Activated naive CD4-positive, alpha-beta T cell treated with anti-CD3 and anti-CD28 coated beads, Interleukin-2, amount 10 ng/mL, durations not matched to agents 7 days and 5 days (primary cell): ENCODE measurements around the gene IL1RN.

Experiments
- CTCF ChIA-PET: fragments of 350-600 bp; sonication (Branson Sonifier 250); formaldehyde crosslinking; loops from one replicate; lab custom pipeline; 2021; ENCODE audit warnings: antibody characterized with exemption; lab: Charles Lee
- DNase-seq: peaks from one replicate; pipeline ENCODE4 v3.0.0-alpha.2; 2020
- H3K27ac Mint-ChIP-seq: one replicate; pipeline ENCODE4 v1.8.0; 2021; ENCODE audit warnings: mild to moderate bottlenecking, moderate library complexity, mixed read lengths
- H3K27me3 Mint-ChIP-seq: one replicate; pipeline ENCODE4 v1.8.0; 2021; ENCODE audit warnings: mild to moderate bottlenecking, mixed read lengths
- H3K36me3 Mint-ChIP-seq: one replicate; pipeline ENCODE4 v1.8.0; 2021; ENCODE audit warnings: mixed read lengths
- H3K4me1 Mint-ChIP-seq: one replicate; pipeline ENCODE4 v1.8.0; 2021; ENCODE audit warnings: mixed read lengths
- H3K4me3 Mint-ChIP-seq: one replicate; pipeline ENCODE4 v1.8.0; 2021; ENCODE audit warnings: mild to moderate bottlenecking, moderate library complexity, mixed read lengths
- H3K9me3 Mint-ChIP-seq: one replicate; pipeline ENCODE4 v1.8.0; 2021; ENCODE audit warnings: mixed read lengths

Gene IL1RN

GRCh38 chr2:113138428-113139322, 11.3 kb downstream of the IL1RN start:
- peaks cover 7% of the 10 kb centered on the region for H3K27me3 Mint-ChIP-seq

DNA sequence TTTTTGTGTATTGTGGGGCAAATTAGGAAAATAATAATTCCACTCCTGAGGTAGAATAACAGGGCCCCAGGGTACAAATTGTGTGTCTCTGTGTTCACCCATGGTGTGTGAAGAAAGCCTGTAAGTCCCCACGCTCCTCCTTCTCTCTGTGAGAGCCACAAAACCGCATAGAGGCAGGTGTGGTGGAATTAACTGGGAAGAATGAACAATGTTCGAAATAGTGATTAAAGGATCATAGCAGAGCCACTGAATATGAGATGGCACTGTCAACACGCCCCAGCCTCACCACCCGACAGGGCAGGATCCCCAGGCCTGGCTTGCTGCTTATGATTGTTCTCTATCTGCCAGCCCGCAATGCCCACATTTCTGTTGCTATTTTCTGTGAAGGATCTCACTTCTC, 14.1 kb downstream of the IL1RN start:
- DNase-seq, result no peak
- H3K4me1 Mint-ChIP-seq, result peaks cover 22% of the 10 kb centered on the region
- no peak overlapping the region for H3K27ac Mint-ChIP-seq
- CTCF ChIA-PET, result interaction anchor here (2.2 to 11.7 kb wide), 3 partner anchors 36 to 61 kb away, joined by 11 to 226 read pairs (median 220); partner anchors contain the start of gene PSD4
- H3K4me3 Mint-ChIP-seq, result no peak overlapping the region
- H3K27me3 Mint-ChIP-seq, result peaks cover 16% of the 10 kb centered on the region
- H3K36me3 Mint-ChIP-seq, result no peaks in the 10 kb centered on the region
- peaks cover 4% of the 10 kb centered on the region for H3K9me3 Mint-ChIP-seq

More at GRCh38 chr2:113138428-113139322, 11.3 kb downstream of the IL1RN start:
- Mint-ChIP-seq H3K4me3 (no peak overlapping the region), H3K4me1 (peaks cover 28% of the 10 kb centered on the region), H3K36me3 (no peaks in the 10 kb centered on the region), H3K9me3 (no peaks in the 10 kb centered on the region), H3K27ac (peak overlapping the region; percentile 42)
- peak; percentile 61 for DNase-seq
- CTCF ChIA-PET, result interaction anchor here (0.7 to 11.7 kb wide), 29 partner anchors 9 to 251 kb away, joined by 3 to 226 read pairs (median 4); partner anchors contain the start of genes IL1RN and PSD4

DNA sequence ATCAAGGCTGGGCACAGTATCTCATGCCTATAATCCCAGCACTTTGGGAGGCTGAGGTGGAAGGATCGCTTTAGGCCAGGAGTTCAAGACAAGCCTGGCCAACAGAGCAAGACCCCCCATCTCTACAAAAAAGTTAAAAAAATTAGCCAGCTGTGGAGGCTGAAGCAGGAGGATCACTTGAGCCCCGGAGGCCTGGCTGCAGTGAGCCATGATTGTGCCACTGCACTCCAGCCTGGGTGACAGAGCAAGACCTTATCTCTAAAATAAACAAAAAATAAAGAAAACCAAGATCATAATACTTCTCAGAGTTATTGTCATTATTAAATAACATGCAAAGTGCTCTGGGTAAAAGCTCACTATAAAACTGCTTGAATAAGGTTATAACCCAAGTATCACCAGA, 14.9 kb downstream of the IL1RN start:
- no peak overlapping the region for H3K27ac Mint-ChIP-seq
- no peak overlapping the region for H3K4me3 Mint-ChIP-seq

GRCh38 chr2:113144259-113144658, 16.9 kb downstream of the IL1RN start:
- Mint-ChIP-seq H3K36me3 (no peaks in the 10 kb centered on the region), H3K27ac (no peak overlapping the region), H3K27me3 (peaks cover 21% of the 10 kb centered on the region), H3K4me3 (no peak overlapping the region), H3K4me1 (peaks cover 7% of the 10 kb centered on the region), H3K9me3 (peaks cover 4% of the 10 kb centered on the region)
- CTCF ChIA-PET, result interaction anchor here (1.0 kb wide), 1 partner anchor 8 kb away, joined by 3 read pairs; no protein-coding TSS in a partner anchor
- DNase-seq, result no peak

More for the DNA sequence above, 14.9 kb downstream of the IL1RN start:
- DNase-seq, result no peak
- Mint-ChIP-seq H3K4me1 (peaks cover 18% of the 10 kb centered on the region), H3K27me3 (peaks cover 16% of the 10 kb centered on the region), H3K36me3 (no peaks in the 10 kb centered on the region), H3K9me3 (peaks cover 4% of the 10 kb centered on the region)
- CTCF ChIA-PET, result interaction anchor here (1.3 to 11.7 kb wide), 4 partner anchors 14 to 62 kb away, joined by 4 to 226 read pairs (median 116); partner anchors contain the start of gene PSD4

GRCh38 chr2:113148606-113149552, 21.5 kb downstream of the IL1RN start:
- DNase-seq, result no peak
- peaks cover 4% of the 10 kb centered on the region for H3K9me3 Mint-ChIP-seq
- no peak overlapping the region for H3K27ac Mint-ChIP-seq
- H3K4me3 Mint-ChIP-seq, result no peak overlapping the region
- peaks cover 3% of the 10 kb centered on the region for H3K4me1 Mint-ChIP-seq
- CTCF ChIA-PET, result interaction anchor here (0.7 to 1.6 kb wide), 5 partner anchors 8 to 31 kb away, joined by 3 to 6 read pairs (median 4); no protein-coding TSS in a partner anchor
- peaks cover 29% of the 10 kb centered on the region for H3K27me3 Mint-ChIP-seq
- H3K36me3 Mint-ChIP-seq, result no peaks in the 10 kb centered on the region

DNA sequence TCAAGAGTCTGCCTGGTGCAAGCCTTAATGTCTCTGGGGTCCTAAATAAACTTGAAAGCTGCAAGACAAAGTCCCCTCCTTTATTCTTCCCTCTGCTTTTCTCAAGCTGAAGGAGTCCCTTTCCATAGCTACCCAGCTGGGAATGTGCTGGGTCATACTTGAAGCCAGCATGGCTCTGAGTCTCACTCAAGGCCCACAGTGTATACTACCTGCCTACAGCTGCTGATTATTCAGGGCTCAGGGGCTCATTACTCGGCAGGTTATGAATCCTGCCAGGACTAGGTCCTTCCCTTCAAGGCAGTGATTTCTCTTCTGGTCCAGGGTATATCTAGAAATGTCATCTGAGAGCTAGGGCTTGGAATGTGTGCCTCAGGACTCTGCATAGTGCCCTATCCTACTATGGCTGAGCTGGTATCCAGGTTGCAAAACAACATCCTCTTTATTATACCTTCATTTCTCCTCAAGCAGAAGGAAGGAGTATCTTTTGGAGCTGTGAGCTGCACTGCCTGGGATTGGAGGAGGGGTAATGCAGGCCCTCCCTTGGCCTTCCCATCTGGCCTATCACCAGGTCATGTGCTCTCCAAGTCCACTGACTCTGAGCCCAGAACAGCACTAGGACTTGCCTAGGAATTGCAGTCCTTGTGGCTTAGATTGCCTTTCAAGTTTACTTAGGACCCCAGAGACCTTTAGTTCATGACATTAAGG, 22.3 kb downstream of the IL1RN start:
- Mint-ChIP-seq H3K27ac (no peak overlapping the region), H3K27me3 (peaks cover 31% of the 10 kb centered on the region), H3K9me3 (no peaks in the 10 kb centered on the region), H3K4me3 (no peak overlapping the region), H3K36me3 (no peaks in the 10 kb centered on the region), H3K4me1 (peaks cover 3% of the 10 kb centered on the region)
- CTCF ChIA-PET, result interaction anchor here (0.7 to 1.1 kb wide), 4 partner anchors 9 to 31 kb away, joined by 3 to 6 read pairs (median 4); no protein-coding TSS in a partner anchor
- DNase-seq, result no peak

- Mint-ChIP-seq H3K36me3 (no peaks in the 10 kb centered on the region), H3K4me3 (no peak overlapping the region), H3K27ac (no peak overlapping the region), H3K4me1 (peaks cover 3% of the 10 kb centered on the region), H3K27me3 (peaks cover 31% of the 10 kb centered on the region), H3K9me3 (no peaks in the 10 kb centered on the region)
- no peak for DNase-seq
- CTCF ChIA-PET, result interaction anchor here (1.0 to 1.1 kb wide), 2 partner anchors 10 to 12 kb away, joined by 3 to 4 read pairs; no protein-coding TSS in a partner anchor
These were observed 22.8 kb downstream of the IL1RN start for GRCh38 chr2:113150258-113150601.

DNA sequence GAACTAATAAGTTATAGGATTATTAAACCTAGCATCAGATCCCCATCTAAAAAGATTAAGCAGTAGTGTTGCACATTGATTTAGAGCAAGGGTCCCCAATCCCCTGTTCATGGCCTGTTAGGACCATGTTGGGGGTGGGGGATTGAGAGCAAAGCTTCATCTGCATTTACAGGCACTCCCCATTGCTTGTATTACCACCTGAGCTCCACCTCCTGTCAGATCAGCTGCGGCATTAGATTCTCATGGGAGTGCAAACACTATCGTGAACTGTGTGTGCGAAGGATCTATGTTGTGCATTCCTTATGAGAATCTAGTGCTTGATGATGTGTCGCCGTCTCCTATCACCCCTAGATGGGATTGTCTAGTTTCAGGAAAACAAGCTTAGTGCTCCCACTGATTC, 27.9 kb downstream of the IL1RN start:
- Mint-ChIP-seq H3K27me3 (peaks cover 27% of the 10 kb centered on the region), H3K4me3 (no peak overlapping the region), H3K4me1 (peaks cover 28% of the 10 kb centered on the region), H3K27ac (no peak overlapping the region), H3K36me3 (peaks cover 4% of the 10 kb centered on the region), H3K9me3 (no peaks in the 10 kb centered on the region)
- CTCF ChIA-PET, result interaction anchor here (1.2 to 2.3 kb wide), 4 partner anchors 18 to 49 kb away, joined by 3 to 22 read pairs (median 4); no protein-coding TSS in a partner anchor
- DNase-seq, result no peak

GRCh38 chr2:113156278-113157117, 29.1 kb downstream of the IL1RN start:
- peak overlapping the region; percentile 83 for H3K27ac Mint-ChIP-seq

DNA sequence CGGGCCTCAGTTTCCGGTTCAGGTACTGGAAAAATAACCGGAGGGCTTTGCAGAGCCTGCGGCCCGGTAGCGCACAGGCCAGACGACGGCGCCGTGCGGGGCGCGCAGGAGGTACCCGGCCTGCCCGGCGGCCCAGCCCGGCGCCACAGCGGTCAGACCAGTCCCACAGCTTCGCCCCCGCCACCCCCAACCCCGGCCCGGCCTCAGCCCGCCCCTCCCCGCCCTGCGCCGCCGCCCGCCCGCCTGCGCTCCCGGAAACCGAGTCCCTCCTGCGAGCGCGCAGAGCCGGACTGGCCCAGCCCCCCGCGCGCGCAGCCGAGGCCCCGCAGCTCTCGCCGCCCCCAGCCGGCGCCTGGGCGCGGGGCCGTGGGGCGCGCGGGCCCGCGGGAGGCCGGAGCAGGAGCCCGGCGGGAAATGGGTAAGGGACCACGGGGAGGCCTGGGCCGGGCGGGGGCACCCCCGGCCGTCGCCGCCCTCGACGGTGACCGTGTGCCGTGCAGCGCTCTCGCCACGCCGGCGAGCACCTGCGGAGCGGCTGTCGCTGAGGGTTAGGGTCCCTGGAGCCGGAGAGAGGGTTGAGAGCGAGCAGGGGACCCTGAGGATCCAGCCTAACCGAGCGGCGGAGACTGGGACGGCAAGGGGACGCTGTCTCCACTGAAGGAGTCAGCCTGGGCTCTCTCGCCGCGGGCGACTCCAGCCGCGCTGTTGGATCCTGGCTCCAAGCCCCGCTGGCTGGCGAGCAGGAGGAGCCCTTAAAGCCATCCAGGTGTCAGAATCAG, 29.9 kb downstream of the IL1RN start:
- peak; percentile 70 for DNase-seq
- Mint-ChIP-seq H3K27me3 (peaks cover 23% of the 10 kb centered on the region), H3K9me3 (no peaks in the 10 kb centered on the region), H3K4me3 (peak overlapping the region; percentile 80), H3K36me3 (peaks cover 4% of the 10 kb centered on the region), H3K4me1 (peaks cover 28% of the 10 kb centered on the region), H3K27ac (peak overlapping the region; percentile 83)
- CTCF ChIA-PET, result interaction anchor here (0.8 to 3.5 kb wide), 8 partner anchors 8 to 213 kb away, joined by 3 to 31 read pairs (median 4); partner anchors contain the start of gene PSD4

More at GRCh38 chr2:113156278-113157117, 29.1 kb downstream of the IL1RN start:
- peaks cover 27% of the 10 kb centered on the region for H3K27me3 Mint-ChIP-seq
- H3K4me1 Mint-ChIP-seq, result peaks cover 28% of the 10 kb centered on the region
- peaks cover 4% of the 10 kb centered on the region for H3K36me3 Mint-ChIP-seq
- H3K4me3 Mint-ChIP-seq, result peak overlapping the region; percentile 71
- H3K9me3 Mint-ChIP-seq, result no peaks in the 10 kb centered on the region
- DNase-seq, result no peak
- CTCF ChIA-PET, result interaction anchor here (0.8 to 3.5 kb wide), 9 partner anchors 9 to 95 kb away, joined by 3 to 31 read pairs (median 4); partner anchors contain the start of gene PSD4

DNA sequence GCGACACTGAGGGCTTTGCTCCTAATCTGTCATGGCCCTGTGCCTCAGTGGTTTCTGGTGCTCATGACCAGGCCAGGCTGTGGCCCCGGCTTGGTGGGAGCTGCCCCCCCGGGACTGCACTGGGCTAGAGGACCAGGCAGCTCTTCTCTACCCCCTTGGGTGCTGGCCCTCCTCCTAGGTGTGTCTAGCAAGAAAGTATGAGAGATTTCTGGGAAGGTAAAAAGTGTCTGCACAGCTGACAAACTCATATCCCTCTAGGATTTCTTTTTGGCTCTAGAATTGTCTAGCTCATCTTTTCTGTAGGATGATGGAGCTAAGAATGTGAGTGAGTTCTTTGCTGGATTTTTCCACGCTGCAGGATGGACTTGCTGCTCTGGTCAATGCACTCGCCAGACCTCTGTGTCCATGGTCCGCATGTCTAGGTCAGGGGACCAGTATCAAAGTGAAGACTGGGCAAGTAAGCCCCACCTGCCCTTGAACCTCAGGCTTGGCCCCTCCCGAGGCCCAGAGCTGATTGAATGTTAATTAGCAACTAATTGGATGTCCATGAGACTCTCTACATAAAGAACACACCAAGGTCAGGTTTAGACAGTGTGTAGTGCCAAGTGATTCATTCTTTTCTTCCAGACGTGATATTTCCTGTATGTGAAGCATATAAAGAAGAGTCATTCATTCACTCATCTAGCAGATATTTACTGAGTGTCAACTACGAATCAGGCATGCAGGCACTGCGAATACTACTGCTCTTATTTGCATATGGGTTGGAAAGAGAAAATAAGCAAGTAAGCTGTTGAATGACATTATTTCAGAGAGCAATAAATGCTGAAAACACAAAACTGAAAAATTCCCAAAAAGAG, 30.7 kb downstream of the IL1RN start:
- CTCF ChIA-PET, result interaction anchor here (0.7 to 3.5 kb wide), 6 partner anchors 10 to 212 kb away, joined by 3 to 31 read pairs (median 4); partner anchors contain the start of gene PSD4
- no peaks in the 10 kb centered on the region for H3K9me3 Mint-ChIP-seq
- peaks cover 35% of the 10 kb centered on the region for H3K4me1 Mint-ChIP-seq
- peaks cover 4% of the 10 kb centered on the region for H3K36me3 Mint-ChIP-seq
- H3K27ac Mint-ChIP-seq, result peak overlapping the region; percentile 68
- DNase-seq, result no peak
- peak overlapping the region; percentile 80 for H3K4me3 Mint-ChIP-seq
- peaks cover 22% of the 10 kb centered on the region for H3K27me3 Mint-ChIP-seq
